OCI-M2 (cell line): Measurements from ENCODE around the gene COPZ2.
A peak's percentile ranks its signal among the peaks of the same experiment; 100 is the strongest.
"Not testable (repeated sequence)": the region's sequence is repeated elsewhere in the genome, so short reads cannot be mapped to it uniquely, and the experiment has no call there.

Experiments
- DNase-seq: peaks from one replicate; lab custom pipeline; 2025; ENCODE audit not compliant: unreplicated experiment; lab: John Stamatoyannopoulos, UW

Gene COPZ2

DNA sequence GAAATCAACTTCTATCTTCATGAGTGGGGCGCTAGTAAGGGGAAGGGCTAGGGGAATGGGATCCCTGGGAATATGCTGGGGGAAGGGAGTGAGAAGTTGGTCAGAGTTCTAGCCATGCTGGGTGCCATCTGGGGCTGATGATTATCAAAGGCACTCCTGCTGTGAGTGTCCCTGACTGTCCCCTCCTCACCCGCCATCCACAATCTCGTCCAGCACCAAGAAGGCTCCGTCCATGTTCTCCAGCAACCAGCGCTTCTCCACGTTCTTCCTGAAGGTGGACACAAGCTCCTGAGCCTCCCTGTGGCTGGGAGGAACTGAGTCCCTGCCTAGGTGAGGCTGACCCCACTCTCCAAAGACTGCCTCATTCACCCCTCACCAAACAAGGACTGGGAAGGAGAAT, 5.6 kb downstream of the COPZ2 start:
- no peak for DNase-seq

DNA sequence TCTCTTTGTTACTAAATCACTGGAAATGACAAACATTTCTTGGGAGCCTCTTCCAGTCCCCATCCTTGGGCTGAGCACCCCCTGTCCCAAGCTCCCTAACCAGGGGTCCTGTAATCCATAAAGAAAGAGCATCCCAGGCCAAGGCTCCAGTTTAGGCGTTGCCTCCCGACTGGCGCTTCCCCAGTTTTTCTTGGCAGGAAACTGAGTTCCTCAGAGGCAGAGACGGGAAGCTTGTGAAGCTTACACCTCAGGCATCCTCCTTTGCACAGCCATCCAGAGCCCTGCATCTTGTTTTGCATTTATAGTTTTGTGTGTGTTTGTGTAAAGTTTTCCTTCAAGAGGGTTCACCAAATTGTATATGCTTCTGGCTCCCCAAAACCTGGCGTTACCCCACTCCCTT, 7.1 kb downstream of the COPZ2 start:
- DNase-seq, result no peak

DNA sequence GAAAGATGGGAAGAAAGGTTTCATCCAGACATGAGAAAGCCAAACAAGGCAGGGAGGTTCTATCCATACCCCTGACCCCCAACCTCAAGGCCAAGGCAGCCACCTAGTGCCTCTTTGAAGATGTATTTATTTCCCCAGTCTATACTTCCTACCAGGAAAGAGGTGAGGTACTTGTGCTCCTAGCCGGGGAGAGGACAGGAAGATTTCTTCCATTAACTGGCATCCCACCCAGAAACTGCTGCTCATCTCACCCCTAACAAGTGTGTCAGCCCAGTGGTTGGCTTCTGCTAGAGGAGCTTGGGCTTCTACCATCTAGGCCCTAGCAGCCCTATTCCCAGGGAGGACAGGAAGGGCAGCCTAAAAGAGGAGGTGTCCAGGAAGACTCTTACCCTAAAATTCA, 8.9 kb downstream of the COPZ2 start:
- no peak for DNase-seq

DNA sequence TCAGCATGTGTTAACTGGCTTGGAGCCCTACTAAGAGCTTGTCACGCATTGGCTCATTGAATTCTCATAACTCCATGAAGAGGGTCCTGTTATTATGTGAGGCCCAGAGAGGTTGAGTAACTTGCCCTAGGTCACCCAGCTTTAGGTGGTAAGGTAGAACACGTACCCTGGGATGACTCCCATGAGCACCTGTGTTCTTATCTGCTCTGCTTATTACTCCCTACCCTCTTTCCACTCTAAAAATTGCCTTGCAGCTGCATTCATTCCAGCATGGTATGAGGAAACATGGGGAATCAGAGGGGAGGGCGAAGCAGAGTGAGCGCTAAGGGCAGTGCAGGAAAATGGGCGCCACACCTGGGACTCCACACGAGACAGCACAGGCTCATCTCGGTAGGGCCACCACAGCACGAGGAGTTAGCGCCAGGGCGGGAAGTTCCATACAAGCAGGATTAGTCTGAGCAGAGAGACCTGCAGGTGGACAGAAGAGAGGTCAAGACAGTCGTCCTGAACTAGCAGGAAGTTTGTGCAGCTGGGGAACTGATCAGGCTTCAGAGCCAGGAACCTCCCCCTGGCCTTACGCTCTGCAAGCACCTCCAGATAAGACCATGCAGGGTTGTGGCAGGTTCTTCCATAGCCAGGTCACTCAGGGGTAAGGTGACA, 10.1 kb downstream of the COPZ2 start:
- no peak for DNase-seq

DNA sequence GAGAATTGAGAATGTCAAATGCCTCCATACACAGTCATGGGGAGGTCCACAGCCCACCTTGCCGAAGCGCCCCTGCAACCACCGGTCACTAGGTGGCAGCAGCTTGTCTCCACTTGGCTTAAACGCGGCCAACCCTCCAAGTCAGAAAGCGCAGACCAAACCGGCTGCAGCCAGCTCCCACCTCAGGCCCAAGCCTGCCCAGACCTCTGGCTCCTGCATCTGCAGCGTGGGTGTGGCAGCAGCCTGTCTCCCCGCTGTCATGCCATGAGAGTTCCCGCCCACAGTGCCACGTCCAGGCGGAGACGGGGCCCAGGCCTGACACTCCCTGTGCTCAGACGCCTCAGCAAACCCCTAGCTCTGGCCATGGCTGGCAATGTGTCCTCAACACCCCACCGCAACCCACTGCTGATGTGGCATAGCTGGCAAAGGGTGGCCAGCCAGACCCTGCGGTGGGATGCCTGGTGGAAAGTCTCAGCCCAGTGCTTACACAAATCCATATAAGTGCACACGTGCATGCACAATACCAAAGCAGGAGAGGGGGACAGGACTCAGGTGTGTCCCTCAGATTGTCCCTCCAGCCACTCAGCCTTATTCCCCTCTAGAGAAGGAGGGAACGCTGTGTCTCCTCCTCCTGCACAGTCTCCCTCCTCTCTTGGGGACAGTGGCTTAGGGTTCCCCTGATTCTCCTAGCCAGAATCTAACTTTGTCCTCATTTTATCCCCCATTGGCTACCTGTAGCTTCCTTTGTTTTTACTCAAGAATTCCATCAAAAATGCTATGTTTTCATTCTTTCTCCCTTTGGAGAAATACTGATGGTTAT, 10.9 kb downstream of the COPZ2 start:
- peak; percentile 26 for DNase-seq

DNA sequence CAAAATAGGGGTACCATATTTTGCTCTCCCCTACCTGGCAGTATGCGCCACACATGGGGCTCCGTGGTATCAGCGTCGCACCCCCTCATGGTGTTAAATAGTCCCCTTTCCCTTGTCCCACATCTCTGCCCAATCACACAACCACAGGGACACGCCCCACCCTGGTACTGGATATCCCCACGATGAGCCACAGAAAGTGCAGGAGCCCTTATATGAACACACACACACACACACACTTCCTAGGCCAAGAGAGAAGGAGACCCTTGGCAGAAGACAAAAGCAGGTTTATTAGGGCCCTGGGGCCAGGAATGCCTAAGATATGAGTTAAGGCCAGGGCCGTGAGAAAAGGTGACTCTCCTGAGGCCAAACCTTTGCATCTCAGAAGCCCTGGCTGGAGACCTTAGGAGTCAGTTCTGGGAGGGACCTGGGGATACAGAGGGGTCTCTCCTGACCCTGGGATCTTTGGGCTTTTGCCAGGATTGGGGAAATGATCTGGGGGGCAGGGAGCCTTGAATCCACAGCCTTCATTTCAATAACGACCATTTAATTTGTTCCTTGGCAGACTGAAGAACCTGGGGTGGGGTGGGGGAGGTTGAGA, 11.6 kb downstream of the COPZ2 start:
- no peak for DNase-seq

DNA sequence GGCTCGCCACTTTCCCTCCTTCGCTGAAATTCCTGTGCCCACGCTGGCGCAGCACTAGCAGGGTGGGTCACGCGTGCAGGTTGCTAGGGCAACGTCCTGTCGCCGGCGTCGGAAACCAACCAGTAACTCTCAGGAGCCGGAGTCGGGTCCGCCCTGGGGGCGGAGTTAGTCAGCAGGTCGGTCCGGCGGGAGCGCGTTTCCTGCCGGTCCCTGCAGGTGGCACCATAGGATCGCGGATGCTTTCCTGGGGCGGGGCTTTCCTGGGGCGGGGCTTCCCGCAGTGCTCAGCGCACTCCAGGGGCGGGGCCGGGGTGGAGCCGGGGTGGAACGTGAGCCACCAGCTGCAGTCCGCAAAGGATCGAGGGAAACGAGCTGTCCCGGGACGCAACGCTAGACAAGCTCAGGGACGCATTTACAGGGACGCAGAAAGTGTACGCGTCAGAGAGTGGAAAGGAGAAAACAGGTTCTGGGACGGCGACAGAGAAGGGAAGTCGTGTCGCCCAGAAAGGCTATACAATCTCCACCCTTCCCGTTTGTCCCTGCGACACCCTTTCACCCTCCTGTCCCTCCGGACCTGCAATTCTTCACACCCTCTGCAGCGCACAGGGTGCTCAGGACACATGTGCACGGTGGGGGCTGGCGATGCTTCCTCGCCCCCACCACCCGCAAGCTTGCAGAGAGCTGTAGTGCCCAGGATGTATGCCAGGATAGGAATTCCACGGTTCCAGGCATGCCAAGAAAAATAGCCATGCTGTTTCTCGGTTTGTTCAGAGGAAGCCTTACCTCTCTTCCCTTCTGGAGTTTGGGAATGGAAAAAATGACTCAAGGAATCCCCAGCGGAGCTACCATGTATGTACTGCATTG, 12.3 kb downstream of the COPZ2 start:
- DNase-seq, result peak; percentile 88

DNA sequence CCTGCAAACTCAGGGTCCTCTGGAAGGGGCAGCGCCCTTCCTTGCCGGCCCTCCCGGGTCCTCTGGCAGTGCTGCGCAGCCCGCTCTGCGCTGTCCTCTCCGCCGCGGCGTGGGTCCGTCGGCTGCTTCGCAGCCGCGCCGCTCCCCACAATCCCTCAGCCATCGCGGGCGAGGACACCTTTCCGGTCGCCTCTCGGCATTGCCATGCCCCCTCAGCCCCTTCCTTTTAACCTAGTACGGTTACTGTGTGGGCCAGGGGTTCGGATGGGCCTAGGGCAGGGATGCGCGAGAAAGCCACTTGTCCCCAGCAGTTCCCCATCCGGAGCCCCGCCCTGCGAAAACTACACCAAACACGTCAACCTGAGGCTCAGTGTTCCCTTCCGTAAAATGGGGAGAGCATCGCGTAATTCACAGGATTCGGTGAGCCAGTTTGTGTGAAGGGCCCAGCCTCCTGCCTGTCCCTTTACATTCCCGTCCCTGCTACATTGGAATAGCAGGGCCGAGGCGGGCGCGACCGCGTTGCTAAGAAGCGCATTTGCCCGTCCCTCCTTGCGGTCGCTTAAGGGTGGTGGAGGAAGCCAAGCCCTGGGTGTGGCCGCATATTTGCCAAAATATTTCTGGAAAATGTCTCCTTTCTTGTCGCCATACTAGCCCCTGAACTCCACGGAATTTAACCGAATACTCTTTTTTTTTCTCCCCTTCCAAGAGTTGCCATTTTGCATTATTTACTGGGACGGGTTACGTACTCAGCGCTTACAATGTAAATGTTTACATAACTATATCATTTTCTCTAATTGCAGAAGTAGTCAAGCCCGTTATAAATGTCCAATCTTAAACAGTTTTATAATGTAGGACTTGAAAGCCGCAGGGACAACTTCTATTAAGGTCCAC, 13.2 kb downstream of the COPZ2 start:
- DNase-seq, result no peak

DNA sequence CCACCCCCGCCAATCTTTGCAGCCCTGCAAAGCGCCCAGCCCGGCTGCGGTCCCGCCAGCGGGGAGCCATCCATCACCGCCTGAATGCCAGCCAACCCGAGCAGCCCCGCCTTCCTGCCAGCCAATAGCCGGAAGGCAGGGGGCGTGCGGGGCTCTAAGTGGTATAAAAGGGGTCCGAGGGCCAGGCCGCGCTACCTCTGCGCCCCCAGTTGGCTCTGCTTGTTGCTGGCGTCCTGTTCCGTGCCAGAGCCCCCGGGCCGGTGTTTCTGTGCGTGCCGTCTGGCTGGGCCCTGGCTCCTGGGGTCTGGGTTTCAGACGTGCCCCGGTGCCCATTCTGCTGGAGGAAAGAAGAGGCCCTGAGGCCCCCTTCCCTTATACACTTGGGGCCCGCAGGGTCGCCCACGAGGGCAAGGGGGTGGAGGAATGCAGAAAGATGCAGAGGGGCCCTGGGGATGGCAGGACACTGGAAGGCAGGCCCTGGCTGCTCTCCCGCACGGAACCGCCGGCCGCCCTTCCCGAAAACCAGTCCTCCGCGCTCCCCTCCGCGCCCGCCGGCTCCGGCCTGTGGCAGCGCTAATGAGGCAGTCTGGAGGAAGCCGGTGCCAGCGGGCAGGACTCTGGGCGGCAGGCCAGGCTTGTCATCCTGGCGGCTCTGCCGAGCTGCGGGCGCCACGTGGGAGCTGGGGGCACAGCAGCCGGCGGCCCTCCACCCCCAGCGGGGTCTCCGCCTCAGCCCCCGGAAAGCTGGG, 14.0 kb downstream of the COPZ2 start:
- no peak for DNase-seq

DNA sequence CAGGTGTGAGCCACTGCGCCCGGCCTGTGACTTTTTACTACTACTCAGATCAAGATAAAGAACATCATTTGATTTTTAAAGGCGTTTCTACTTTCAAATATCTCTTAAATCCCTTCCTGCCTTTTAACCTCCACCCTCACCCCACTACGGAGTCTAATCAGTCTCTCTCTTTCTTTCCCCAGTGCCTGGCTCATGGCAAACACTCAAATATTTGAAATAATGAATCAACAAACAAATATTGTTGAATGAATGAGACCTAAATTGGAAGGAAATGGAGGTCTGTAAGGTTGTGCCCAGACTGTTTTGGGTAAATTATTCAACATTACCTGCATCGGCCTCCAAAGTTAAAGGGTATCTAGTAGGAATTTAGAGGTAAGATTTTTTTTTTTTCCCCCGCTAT, 14.7 kb downstream of the COPZ2 start:
- DNase-seq, result no peak

DNA sequence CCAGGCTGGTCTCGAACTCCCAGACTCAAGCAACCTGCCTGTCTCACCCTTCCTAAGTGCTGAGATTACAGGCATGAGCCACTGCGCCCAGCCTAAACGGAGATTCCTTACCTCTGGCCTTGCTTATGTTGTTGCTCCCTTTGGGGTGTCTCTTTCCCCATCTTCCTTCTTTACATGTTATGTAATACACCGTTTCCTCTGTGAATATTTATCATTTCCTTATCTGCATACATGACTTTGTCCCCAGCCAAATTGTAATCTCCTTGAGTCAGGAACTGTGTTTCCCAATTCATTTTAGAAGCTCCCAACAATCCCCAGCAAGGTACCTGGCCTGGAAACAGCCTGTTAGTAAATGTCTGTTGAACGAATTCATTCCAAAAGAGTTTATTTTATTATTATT, 15.7 kb downstream of the COPZ2 start:
- no peak for DNase-seq

DNA sequence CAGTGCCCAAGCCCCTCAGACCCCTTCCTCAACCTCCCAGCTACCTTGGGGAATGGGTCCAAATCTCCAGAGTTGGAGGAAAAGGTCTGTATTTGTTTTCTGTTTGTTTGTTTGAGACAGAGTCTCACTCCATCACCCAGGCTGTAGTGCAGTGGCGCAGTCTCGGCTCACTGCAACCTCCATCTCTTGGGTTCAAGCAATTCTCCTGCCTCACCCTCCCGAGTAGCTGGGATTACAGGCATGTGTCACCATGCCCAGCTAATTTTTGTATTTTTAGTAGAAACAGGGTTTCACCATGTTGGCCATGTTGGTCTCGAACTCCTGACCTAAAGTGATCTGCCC, 19.8 kb downstream of the COPZ2 start:
- DNase-seq, result not testable (repeated sequence)

DNA sequence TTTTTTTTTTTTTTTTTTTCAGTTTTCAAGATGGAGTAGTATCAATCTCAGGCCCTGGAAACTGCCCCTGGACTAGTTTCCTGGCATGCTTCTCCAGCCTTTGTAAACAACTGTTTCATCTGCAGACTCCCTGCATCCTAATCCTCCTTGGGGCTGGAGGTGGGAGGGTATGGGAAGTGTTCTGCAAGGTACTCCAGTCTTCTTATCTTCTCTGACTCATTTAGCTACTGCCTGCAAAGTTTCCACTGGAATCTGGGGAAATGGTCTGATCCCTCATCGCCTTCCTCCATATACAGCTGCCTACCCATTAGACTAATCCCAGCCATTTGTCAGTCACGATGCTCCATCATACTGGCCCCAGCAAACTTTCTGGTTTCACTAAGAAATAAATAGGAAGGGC, 21.5 kb downstream of the COPZ2 start:
- DNase-seq, result no peak

DNA sequence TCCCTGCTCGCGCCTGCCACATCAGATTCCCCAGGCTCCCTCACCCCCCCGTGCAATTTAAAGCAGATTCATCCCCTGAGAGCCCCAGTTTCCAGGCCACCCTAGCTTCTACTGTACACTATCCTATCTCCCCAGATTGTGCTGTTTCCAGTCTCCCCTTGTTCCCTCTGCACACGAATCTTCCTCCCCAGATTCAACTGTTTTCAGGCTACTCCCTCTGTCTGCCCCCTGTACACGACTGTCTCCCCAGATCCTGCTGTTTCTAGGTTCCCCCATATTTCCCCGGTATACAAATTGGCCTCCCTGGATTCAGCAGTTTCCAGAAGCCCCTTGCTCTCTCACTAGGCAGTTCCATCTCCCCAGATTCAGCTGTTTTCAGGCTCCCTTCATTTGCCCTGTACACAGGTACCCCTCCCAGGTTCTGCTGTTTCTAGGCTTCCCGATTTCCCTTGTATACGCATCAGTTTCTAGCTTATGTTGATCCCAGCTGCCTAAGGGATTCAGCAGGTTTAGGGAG, 22.9 kb downstream of the COPZ2 start:
- DNase-seq, result no peak

DNA sequence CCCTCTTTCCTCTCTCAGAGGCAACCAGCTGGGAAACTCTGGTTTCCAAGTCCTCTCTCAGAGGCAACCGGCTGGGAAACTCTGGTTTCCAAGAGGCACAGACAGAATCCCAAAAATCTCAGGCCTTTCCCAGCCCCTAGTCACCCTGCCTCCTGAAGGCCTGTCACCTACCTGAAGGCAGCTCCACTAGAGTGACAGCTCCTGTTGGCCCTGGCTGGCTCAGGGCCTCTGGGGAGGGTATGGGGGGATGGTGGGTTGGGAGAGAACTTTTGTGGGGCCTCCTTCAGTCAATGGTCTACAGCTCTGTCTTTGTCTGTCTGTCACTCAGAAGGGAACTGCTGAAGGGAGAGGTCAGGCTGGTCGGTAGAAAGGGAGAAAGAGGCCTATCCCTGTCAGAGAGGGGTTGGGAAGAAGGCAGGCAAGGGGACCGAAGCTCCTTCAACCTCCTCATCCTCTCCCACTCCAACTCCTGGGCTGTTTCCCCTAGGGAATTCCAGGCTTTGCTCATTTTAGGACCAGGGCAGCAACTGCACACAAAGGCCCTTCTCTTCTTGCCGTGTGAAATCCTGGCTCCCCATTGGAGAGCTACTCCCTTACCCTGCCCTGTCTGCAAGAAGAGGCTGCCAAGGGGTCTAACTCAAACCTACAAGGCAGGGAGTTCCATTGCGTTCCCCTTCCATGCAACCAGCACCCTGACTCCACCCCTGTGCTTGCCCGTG, 23.6 kb downstream of the COPZ2 start:
- no peak for DNase-seq

DNA sequence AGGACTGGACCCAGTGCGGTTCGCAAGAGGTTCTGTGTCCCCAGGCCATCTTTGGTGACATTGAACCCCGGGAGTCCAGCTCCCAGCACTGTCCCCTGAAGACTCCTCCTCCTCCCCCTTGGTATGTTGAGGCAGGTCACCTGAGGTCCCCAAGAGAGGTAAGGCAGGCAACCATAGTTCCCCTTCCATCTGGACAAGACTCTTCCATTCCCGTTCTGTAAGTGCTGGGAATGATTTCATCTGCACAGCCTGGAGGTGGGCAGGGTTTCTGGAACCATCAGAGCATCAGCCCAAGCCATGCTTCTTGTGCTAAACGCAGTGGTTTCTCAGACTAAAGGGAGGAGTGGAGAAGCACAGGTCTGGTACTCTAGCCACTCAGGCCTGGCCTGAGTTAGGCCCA, 24.9 kb downstream of the COPZ2 start:
- DNase-seq, result no peak

DNA sequence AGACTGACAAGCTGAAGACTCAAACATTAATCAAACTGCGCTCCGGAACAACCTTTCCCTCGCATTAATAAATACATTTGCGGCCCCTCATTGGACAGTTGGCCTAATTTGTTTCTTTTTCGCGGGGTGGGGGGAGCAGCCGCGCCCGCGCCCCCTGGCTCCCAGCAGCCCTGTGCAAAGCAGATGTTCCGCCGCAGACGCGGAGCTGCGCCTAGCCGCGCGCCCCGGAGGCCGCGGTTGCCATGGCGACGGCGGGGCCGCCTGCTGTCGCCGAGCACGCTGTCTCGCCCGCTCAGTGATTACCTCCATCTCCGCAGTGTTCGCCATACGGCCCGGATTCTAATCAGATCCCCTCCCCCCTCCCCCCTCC, 25.5 kb downstream of the COPZ2 start:
- DNase-seq, result no peak

DNA sequence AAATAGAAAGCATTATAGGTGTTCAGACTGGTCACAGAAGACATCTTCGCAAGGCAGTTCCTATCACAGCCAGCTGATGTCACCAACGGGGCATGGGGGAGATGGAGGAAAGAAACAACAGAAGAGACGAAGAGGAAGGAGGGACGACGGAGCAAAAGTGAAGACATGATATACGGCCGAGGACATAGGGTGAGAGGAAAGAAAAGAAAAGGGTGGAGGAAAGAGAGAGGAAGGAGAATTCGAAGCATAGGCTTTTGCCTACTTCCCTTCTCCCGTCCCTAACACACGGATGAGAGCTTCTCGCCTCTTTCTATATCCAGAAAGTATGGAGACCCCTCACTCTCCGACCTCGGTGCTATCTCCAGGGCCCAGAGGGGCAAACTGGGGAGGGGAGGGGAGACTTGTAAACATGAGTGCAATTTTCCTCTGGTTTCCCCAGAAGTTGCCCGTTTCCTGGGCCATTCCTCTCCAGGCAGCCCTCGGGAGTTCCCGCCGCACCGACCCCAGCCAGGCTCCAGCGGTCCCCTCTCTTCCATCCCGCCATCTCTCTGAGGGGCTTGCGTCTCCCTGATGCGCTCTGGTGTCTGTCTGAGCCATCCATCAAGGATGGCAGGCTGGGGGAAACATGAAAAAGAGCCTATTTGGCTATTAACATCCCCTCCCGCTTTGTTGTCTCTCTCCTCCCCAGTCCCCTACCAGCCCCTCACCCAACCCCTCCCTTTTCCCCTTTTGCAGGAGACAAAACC, 26.0 kb downstream of the COPZ2 start:
- DNase-seq, result no peak
